ENCODE results near the gene CLIC1. TPM values are rescaled to one million over a fixed set of nuclear protein-coding genes. Genes with fewer than 3 reads are reported as not detected.

Gene CLIC1
- total and polyA plus RNA-seq, 2 experiments from 2014 or later: 463 to 599 TPM

DNA sequence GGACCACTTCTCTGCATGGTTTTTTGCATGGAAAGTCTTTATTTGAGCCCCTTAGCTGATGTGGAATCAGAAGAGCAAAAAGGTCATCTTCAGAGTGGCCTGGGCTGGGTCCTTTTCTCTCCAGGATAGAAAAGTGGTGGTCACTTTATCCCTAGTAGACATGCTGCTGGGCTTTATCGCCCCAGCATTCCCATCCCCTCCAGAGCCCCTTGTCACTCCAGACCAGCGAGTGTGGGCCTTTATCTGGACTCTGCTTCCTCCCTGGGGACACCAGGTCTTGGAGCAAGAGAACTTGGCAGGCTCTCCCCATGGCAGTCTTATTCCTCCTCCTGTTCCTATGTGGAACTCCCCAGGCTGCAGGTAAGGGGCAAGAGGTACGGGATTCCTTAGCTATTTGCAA, 29.7 kb downstream of the CLIC1 start, which contains the start of gene LY6G6F:
Gene LY6G6F, plus strand, starts transcription at position 268 of the 400 bp plus-strand sequence. Its CDS starts 41 bp downstream, at position 309.
- H3K27me3 ChIP-seq: no peaks in the 10 kb centered on the region
- H3K9me2 ChIP-seq (replicated peaks; ENCODE audit: insufficient read depth): no peaks in the 10 kb centered on the region
- H3K36me3 ChIP-seq (replicated peaks; ENCODE audit: insufficient read depth, low read depth): no peaks in the 10 kb centered on the region
- no peaks in the 10 kb centered on the region for H3K9me3 ChIP-seq (ENCODE audit: low read depth)
- H2AFZ ChIP-seq: no peak within 1 kb of the TSS
- H3K79me2 ChIP-seq: peaks cover 12% of the 10 kb centered on the region
- no peak within 1 kb of the TSS for H3K27ac ChIP-seq
- H3K4me1 ChIP-seq (ENCODE audit: insufficient read depth): peaks cover 11% of the 10 kb centered on the region
- 80% methylated on average over 3 of the region's 3 CpGs for WGBS (ENCODE audit: low lambda C conversion rate, missing lambda C conversion rate)
- no peak for DNase-seq (ENCODE audit: low spot score)
- TF ChIP-seq EZH2phosphoT487 (IDR thresholded peaks at IDR 0.05; ENCODE audit: low read depth, severe bottlenecking, unreplicated experiment): no peak
- TF ChIP-seq, protein P1, sequence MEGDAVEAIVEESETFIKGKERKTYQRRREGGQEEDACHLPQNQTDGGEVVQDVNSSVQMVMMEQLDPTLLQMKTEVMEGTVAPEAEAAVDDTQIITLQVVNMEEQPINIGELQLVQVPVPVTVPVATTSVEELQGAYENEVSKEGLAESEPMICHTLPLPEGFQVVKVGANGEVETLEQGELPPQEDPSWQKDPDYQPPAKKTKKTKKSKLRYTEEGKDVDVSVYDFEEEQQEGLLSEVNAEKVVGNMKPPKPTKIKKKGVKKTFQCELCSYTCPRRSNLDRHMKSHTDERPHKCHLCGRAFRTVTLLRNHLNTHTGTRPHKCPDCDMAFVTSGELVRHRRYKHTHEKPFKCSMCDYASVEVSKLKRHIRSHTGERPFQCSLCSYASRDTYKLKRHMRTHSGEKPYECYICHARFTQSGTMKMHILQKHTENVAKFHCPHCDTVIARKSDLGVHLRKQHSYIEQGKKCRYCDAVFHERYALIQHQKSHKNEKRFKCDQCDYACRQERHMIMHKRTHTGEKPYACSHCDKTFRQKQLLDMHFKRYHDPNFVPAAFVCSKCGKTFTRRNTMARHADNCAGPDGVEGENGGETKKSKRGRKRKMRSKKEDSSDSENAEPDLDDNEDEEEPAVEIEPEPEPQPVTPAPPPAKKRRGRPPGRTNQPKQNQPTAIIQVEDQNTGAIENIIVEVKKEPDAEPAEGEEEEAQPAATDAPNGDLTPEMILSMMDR (IDR thresholded peaks at IDR 0.05; ENCODE audit: poor library complexity): no peak
- no peak for TF ChIP-seq EZH2 (IDR thresholded peaks at IDR 0.05; ENCODE audit: borderline replicate concordance)
- no peak within 1 kb of the TSS for H3K4me3 ChIP-seq
- H3K4me2 ChIP-seq: no peak within 1 kb of the TSS
- H4K20me1 ChIP-seq (ENCODE audit: insufficient read depth, poor library complexity, severe bottlenecking): no peaks in the 10 kb centered on the region

DNA sequence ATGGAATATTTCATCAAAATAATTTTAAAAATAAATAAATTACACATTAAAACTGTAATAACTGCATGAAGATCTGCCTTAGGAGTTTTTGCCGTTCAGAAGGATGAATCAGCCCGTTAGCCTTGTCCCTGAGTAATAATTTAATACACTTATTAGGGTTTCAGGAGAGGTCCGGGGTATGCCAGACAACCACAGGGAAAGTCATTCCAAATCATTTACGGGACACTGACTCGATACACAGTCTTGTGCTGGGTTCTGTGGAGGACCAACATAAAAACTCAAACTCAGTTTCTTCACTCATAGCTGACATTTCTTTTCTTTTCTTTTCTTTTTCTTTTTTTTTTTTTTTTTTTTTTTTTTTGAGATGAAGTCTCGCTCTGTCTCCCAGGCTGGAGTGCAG, 30.4 kb downstream of the CLIC1 start:
- WGBS (ENCODE audit: low lambda C conversion rate, missing lambda C conversion rate): 93% methylated on average over 5 of the region's 6 CpGs
- H4K20me1 ChIP-seq (ENCODE audit: insufficient read depth, poor library complexity, severe bottlenecking): no peaks in the 10 kb centered on the region
- no peak for DNase-seq (ENCODE audit: low spot score)
- H3K36me3 ChIP-seq (replicated peaks; ENCODE audit: insufficient read depth, low read depth): no peaks in the 10 kb centered on the region
- no peak overlapping the region for H3K27ac ChIP-seq
- TF ChIP-seq EZH2phosphoT487 (IDR thresholded peaks at IDR 0.05; ENCODE audit: low read depth, severe bottlenecking, unreplicated experiment) (no peak), EZH2 (IDR thresholded peaks at IDR 0.05; ENCODE audit: borderline replicate concordance) (no peak)
- TF ChIP-seq, protein P1 (IDR thresholded peaks at IDR 0.05; ENCODE audit: poor library complexity): no peak
- H3K9me3 ChIP-seq (ENCODE audit: low read depth): no peaks in the 10 kb centered on the region
- no peak overlapping the region for H2AFZ ChIP-seq
- peaks cover 19% of the 10 kb centered on the region for H3K79me2 ChIP-seq
- H3K4me1 ChIP-seq (ENCODE audit: insufficient read depth): peaks cover 18% of the 10 kb centered on the region
- H3K4me2 ChIP-seq: no peak overlapping the region
- no peaks in the 10 kb centered on the region for H3K9me2 ChIP-seq (replicated peaks; ENCODE audit: insufficient read depth)
- no peaks in the 10 kb centered on the region for H3K27me3 ChIP-seq
- H3K4me3 ChIP-seq: no peak overlapping the region

DNA sequence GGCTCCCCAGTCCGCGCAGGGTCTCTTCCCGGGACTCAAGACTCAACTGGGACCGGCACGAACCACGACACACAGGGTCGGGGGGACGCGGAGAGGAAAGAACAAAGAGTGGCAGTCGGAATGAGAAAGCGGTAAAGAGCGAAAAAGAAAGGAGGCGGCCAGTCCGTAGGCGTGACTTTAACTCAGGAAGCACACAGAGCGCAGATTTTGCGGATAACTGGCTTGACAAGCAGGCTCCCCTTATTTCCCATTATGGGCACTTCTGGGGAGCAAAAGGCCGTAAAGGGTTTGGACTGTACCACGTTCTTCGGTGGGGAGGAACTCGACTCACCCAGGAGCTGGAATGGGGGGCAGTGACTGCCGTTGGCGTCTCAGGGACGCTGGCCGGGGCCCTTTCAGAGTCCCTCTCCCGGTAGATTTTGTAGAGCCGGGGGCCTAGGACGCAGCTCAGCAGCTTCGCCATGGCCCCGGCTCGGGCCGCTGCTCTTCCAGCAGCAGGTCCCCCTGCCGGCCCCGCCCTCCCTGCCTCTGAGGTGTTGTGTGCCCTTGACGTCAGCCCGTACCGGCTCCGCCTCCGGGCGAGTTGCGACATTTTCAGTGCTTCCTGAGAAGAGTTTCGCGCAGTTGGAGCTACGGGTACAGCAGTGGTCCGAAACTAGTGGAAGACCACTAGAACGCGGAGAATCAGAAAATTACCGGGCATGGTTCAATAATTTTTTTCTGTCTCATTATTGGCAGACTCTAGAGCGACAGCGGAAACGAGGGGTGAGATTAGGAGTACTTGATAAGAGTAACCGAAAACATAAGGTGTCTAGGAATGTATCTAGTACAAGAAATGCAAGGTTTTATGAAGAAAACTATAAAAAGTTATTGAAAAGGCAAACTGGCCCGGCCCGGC, 33.3 kb downstream of the CLIC1 start, which contains the start of gene ABHD16A:
Gene ABHD16A, minus strand, starts transcription at position 506 of the 898 bp plus-strand sequence. Its CDS starts 43 bp downstream, at position 463.
- WGBS (ENCODE audit: low lambda C conversion rate, missing lambda C conversion rate): 4% methylated on average over 49 of the region's 54 CpGs
- H4K20me1 ChIP-seq (ENCODE audit: insufficient read depth, poor library complexity, severe bottlenecking): peaks cover 5% of the 10 kb centered on the region
- no peaks in the 10 kb centered on the region for H3K9me3 ChIP-seq (ENCODE audit: low read depth)
- H3K27ac ChIP-seq: peak within 1 kb of the TSS; percentile 96
- H3K4me2 ChIP-seq: peak within 1 kb of the TSS; percentile 97
- H3K27me3 ChIP-seq: no peaks in the 10 kb centered on the region
- H3K4me1 ChIP-seq (ENCODE audit: insufficient read depth): peaks cover 26% of the 10 kb centered on the region
- DNase-seq (ENCODE audit: low spot score): peak; percentile 99
- no peaks in the 10 kb centered on the region for H3K9me2 ChIP-seq (replicated peaks; ENCODE audit: insufficient read depth)
- TF ChIP-seq EZH2 (IDR thresholded peaks at IDR 0.05; ENCODE audit: borderline replicate concordance) (no peak), EZH2phosphoT487 (IDR thresholded peaks at IDR 0.05; ENCODE audit: low read depth, severe bottlenecking, unreplicated experiment) (no peak)
- TF ChIP-seq, protein P1 (IDR thresholded peaks at IDR 0.05; ENCODE audit: poor library complexity): no peak
- H2AFZ ChIP-seq: peak within 1 kb of the TSS; percentile 82
- no peaks in the 10 kb centered on the region for H3K36me3 ChIP-seq (replicated peaks; ENCODE audit: insufficient read depth, low read depth)
- H3K79me2 ChIP-seq: peaks cover 45% of the 10 kb centered on the region
- peak within 1 kb of the TSS; percentile 65 for H3K4me3 ChIP-seq
